WTC11 (cell line): Measurements from ENCODE around the gene TMEFF2. TPM values are rescaled to one million over a fixed set of nuclear protein-coding genes. Genes with fewer than 3 reads are reported as not detected.

Experiments used
- ATAC-seq: fragments of 200-7000 bp; cut with Tn5 transposase; 2 replicates; pipeline ENCODE4 v1.10.0; 2021; ENCODE audit warnings: mild to moderate bottlenecking, moderate library complexity
- CTCF ChIA-PET: fragments of 300-600 bp; sonication (Branson Sonifier 250); formaldehyde crosslinking; loops from one replicate; lab custom pipeline; 2021; ENCODE audit warnings: antibody characterized with exemption; lab: Charles Lee
- POLR2A ChIA-PET: fragments of 350-600 bp; sonication (Branson Sonifier 250); formaldehyde crosslinking; loops from one replicate; lab custom pipeline; 2021; ENCODE audit warnings: antibody characterized with exemption; lab: Charles Lee
- DNase-seq: peaks from one replicate; pipeline ENCODE4 v3.0.0; 2021; ENCODE audit warnings: low spot score
- H3K27ac Mint-ChIP-seq: 2 replicates; pipeline ENCODE4 v1.8.0; 2021; ENCODE audit warnings: mixed read lengths
- H3K27me3 Mint-ChIP-seq: 2 replicates; pipeline ENCODE4 v1.8.0; 2021; ENCODE audit warnings: low read depth, mild to moderate bottlenecking, moderate library complexity, mixed read lengths
- H3K36me3 Mint-ChIP-seq: 2 replicates; pipeline ENCODE4 v1.8.0; 2021; ENCODE audit warnings: mixed read lengths
- H3K4me1 Mint-ChIP-seq: 2 replicates; pipeline ENCODE4 v1.8.0; 2022; ENCODE audit warnings: mixed read lengths
- H3K4me3 Mint-ChIP-seq: 2 replicates; pipeline ENCODE4 v1.8.0; 2021; ENCODE audit warnings: mild to moderate bottlenecking, moderate library complexity, mixed read lengths
- H3K9me3 Mint-ChIP-seq: 2 replicates; pipeline ENCODE4 v1.8.0; 2021; ENCODE audit warnings: mixed read lengths
- AFF4 ChIP-seq: sonication (generic); formaldehyde crosslinking; IDR thresholded peaks from 2 replicates; pipeline ENCODE4 v1.8.1; 2023; ENCODE audit warnings: mild to moderate bottlenecking, missing genetic modification reagents, borderline replicate concordance
- ATF1 ChIP-seq: sonication (generic); formaldehyde crosslinking; IDR thresholded peaks from 2 replicates; pipeline ENCODE4 v1.8.1; 2023; ENCODE audit warnings: mild to moderate bottlenecking, moderate library complexity, missing genetic modification reagents
- CBFB ChIP-seq: sonication (generic); formaldehyde crosslinking; IDR thresholded peaks from 2 replicates; pipeline ENCODE4 v1.8.1; 2022; ENCODE audit warnings: mild to moderate bottlenecking, low read depth, missing genetic modification reagents
- CDX4 ChIP-seq: fragments of 250-450 bp; sonication (Bioruptor Pico); IDR thresholded peaks from 2 replicates; pipeline ENCODE4 v1.9.0; 2021; ENCODE audit warnings: moderate library complexity, mild to moderate bottlenecking, inconsistent platforms, borderline replicate concordance
- CREB1 ChIP-seq: sonication (generic); formaldehyde crosslinking; IDR thresholded peaks from 2 replicates; pipeline ENCODE4 v1.8.0; 2023; ENCODE audit warnings: mild to moderate bottlenecking, missing genetic modification reagents
- CTCF ChIP-seq: fragments of 200-600 bp; IDR thresholded peaks from 2 replicates; pipeline ENCODE4 v1.8.0; 2022; ENCODE audit warnings: antibody characterized with exemption
- ESRRA ChIP-seq: sonication (generic); formaldehyde crosslinking; IDR thresholded peaks from 2 replicates; pipeline ENCODE4 v1.8.1; 2022; ENCODE audit warnings: mild to moderate bottlenecking, missing genetic modification reagents, borderline replicate concordance
- FOXJ3 ChIP-seq: sonication (generic); formaldehyde crosslinking; IDR thresholded peaks from 2 replicates; pipeline ENCODE4 v1.9.0; 2021; ENCODE audit warnings: missing genetic modification reagents, mild to moderate bottlenecking, borderline replicate concordance
- FOXP1 ChIP-seq: sonication (generic); formaldehyde crosslinking; IDR thresholded peaks from 2 replicates; pipeline ENCODE4 v1.8.0; 2022; ENCODE audit warnings: missing genetic modification reagents, mild to moderate bottlenecking, moderate library complexity, borderline replicate concordance
- GABPB1 ChIP-seq: sonication (generic); formaldehyde crosslinking; IDR thresholded peaks from 2 replicates; pipeline ENCODE4 v1.8.1; 2023; ENCODE audit warnings: mild to moderate bottlenecking, missing genetic modification reagents
- HMGA2 ChIP-seq: fragments of 250-450 bp; sonication (Bioruptor Pico); IDR thresholded peaks from 2 replicates; pipeline ENCODE4 v1.4.0; 2021; ENCODE audit warnings: mild to moderate bottlenecking, moderate library complexity
- KAT7 ChIP-seq: sonication (generic); formaldehyde crosslinking; IDR thresholded peaks from 2 replicates; pipeline ENCODE4 v1.8.1; 2023; ENCODE audit warnings: missing genetic modification reagents, mild to moderate bottlenecking, borderline replicate concordance
- MAX ChIP-seq: sonication (generic); formaldehyde crosslinking; IDR thresholded peaks from 2 replicates; pipeline ENCODE4 v1.8.0; 2022; ENCODE audit warnings: mild to moderate bottlenecking, missing genetic modification reagents
- NFATC4 ChIP-seq: fragments of 250-450 bp; sonication (Bioruptor Pico); IDR thresholded peaks from 2 replicates; pipeline ENCODE4 v1.9.0; 2021; ENCODE audit warnings: mild to moderate bottlenecking
- NR1H2 ChIP-seq: sonication (generic); formaldehyde crosslinking; IDR thresholded peaks from 2 replicates; pipeline ENCODE4 v1.9.0; 2021; ENCODE audit warnings: mild to moderate bottlenecking, moderate library complexity, missing genetic modification reagents
- RELA ChIP-seq: sonication (generic); formaldehyde crosslinking; IDR thresholded peaks from 2 replicates; pipeline ENCODE4 v1.8.1; 2022; ENCODE audit warnings: missing genetic modification reagents, mild to moderate bottlenecking, borderline replicate concordance
- SMAD3 ChIP-seq: sonication (generic); formaldehyde crosslinking; IDR thresholded peaks from 2 replicates; pipeline ENCODE4 v1.8.0; 2022; ENCODE audit warnings: missing genetic modification reagents, mild to moderate bottlenecking, borderline replicate concordance
- SP1 ChIP-seq: sonication (generic); formaldehyde crosslinking; conservative IDR thresholded peaks from 2 replicates; pipeline ENCODE4 v1.8.1; 2022; ENCODE audit warnings: missing genetic modification reagents
- TEAD4 ChIP-seq: sonication (generic); formaldehyde crosslinking; IDR thresholded peaks from 2 replicates; pipeline ENCODE4 v1.8.0; 2022; ENCODE audit warnings: mild to moderate bottlenecking, missing genetic modification reagents
- TP53 ChIP-seq: sonication (generic); formaldehyde crosslinking; IDR thresholded peaks from 2 replicates; pipeline ENCODE4 v1.8.1; 2023; ENCODE audit warnings: mild to moderate bottlenecking, missing genetic modification reagents
- ZNF219 ChIP-seq: sonication (generic); formaldehyde crosslinking; IDR thresholded peaks from 2 replicates; pipeline ENCODE4 v1.8.0; 2023; ENCODE audit warnings: missing genetic modification reagents, mild to moderate bottlenecking, borderline replicate concordance
- ZNF263 ChIP-seq: sonication (generic); formaldehyde crosslinking; IDR thresholded peaks from 2 replicates; pipeline ENCODE4 v1.8.1; 2022; ENCODE audit warnings: low read depth, mild to moderate bottlenecking, moderate library complexity, missing genetic modification reagents
- ZNF396 ChIP-seq: fragments of 250-450 bp; sonication (Bioruptor Pico); IDR thresholded peaks from 2 replicates; pipeline ENCODE4 v1.8.0; 2021; ENCODE audit warnings: mild to moderate bottlenecking, moderate library complexity, borderline replicate concordance
- ZNF423 ChIP-seq: fragments of 250-450 bp; sonication (Bioruptor Pico); IDR thresholded peaks from 2 replicates; pipeline ENCODE4 v2.1.2; 2022; ENCODE audit warnings: mild to moderate bottlenecking, moderate library complexity
- total RNA-seq: library from RNA; stranded (reverse); gene quantifications from 3 replicates; pipeline ENCODE4 v1.2.3, GENCODE V29; 2021

The TMEFF2 gene
- total RNA-seq, 1 experiment from 2014 or later: 2.3 TPM

- ATAC-seq: no peak
- no peaks in the 10 kb centered on the region for H3K4me1 Mint-ChIP-seq
- no peak overlapping the region for H3K4me3 Mint-ChIP-seq
- ChIA-PET POLR2A (no interaction called here), CTCF (no interaction called here)
- H3K27me3 Mint-ChIP-seq: no peaks in the 10 kb centered on the region
- H3K9me3 Mint-ChIP-seq: no peaks in the 10 kb centered on the region
- TF ChIP-seq NR1H2 (CRISPR knock-in tag) (no peak), RELA (CRISPR knock-in tag) (no peak), SP1 (CRISPR knock-in tag) (no peak), ZNF219 (CRISPR knock-in tag) (no peak), ATF1 (CRISPR knock-in tag) (no peak), ZNF263 (CRISPR knock-in tag) (no peak), TEAD4 (CRISPR knock-in tag) (no peak)
- no peak overlapping the region for H3K27ac Mint-ChIP-seq
- no peaks in the 10 kb centered on the region for H3K36me3 Mint-ChIP-seq
- DNase-seq: no peak
Measured at GRCh38 chr2:192184349-192184748, 10.4 kb downstream of the TMEFF2 start.

GRCh38 chr2:192183296-192183695, 11.4 kb downstream of the TMEFF2 start:
- Mint-ChIP-seq H3K36me3 (no peaks in the 10 kb centered on the region), H3K4me3 (no peak overlapping the region), H3K4me1 (no peaks in the 10 kb centered on the region), H3K27me3 (no peaks in the 10 kb centered on the region), H3K27ac (no peak overlapping the region), H3K9me3 (no peaks in the 10 kb centered on the region)
- TF ChIP-seq NFATC4 (CRISPR knock-in tag) (no peak), KAT7 (CRISPR knock-in tag) (no peak), TP53 (CRISPR knock-in tag) (no peak), CTCF (no peak), ZNF423 (no peak), AFF4 (no peak), CDX4 (no peak), ESRRA (CRISPR knock-in tag) (no peak), ZNF396 (no peak), GABPB1 (CRISPR knock-in tag) (no peak), FOXJ3 (CRISPR knock-in tag) (no peak), FOXP1 (no peak), HMGA2 (CRISPR knock-in tag) (no peak), MAX (CRISPR knock-in tag) (no peak), ZNF263 (CRISPR knock-in tag) (no peak), SMAD3 (CRISPR knock-in tag) (no peak), RELA (CRISPR knock-in tag) (no peak), CREB1 (CRISPR knock-in tag) (no peak), CBFB (CRISPR knock-in tag) (no peak)
- CTCF ChIA-PET: interaction anchor here (0.9 kb wide), 1 partner anchor 312 kb away, joined by 3 read pairs; no protein-coding TSS in a partner anchor
- DNase-seq (no peak), ATAC-seq (no peak)
- POLR2A ChIA-PET: no interaction called here
